ACC112 (cell line): ENCODE measurements around the gene GTF3C4.
"Not testable (repeated sequence)": the region's sequence is repeated elsewhere in the genome, so short reads cannot be mapped to it uniquely, and the experiment has no call there.

ENCODE experiments used
- H2AFZ ChIP-seq: fragments of 200-600 bp; sonication (generic); one replicate; pipeline ENCODE4 v1.6.0; 2017; ENCODE audit warnings: antibody characterized with exemption, low read length; ENCODE audit not compliant: unreplicated experiment
- H3K27ac ChIP-seq: fragments of 200-600 bp; sonication (generic); 2 replicates; pipeline ENCODE4 v1.5.1; 2014; ENCODE audit warnings: low read depth, mild to moderate bottlenecking, antibody characterized with exemption, low read length, moderate library complexity
- H3K27me3 ChIP-seq: fragments of 200-600 bp; sonication (generic); 2 replicates; pipeline ENCODE4 v1.6.1; 2014; ENCODE audit warnings: mild to moderate bottlenecking, antibody characterized with exemption, low read length, moderate library complexity, mixed read lengths; ENCODE audit not compliant: insufficient read depth
- H3K36me3 ChIP-seq: fragments of 200-600 bp; sonication (generic); 2 replicates; pipeline ENCODE4 v1.6.1; 2016; ENCODE audit warnings: mild to moderate bottlenecking, antibody characterized with exemption, low read length, moderate library complexity, mixed read lengths; ENCODE audit not compliant: insufficient read depth
- H3K4me1 ChIP-seq: fragments of 200-600 bp; sonication (generic); one replicate; pipeline ENCODE4 v1.6.1; 2016; ENCODE audit warnings: low read length, mixed read lengths; ENCODE audit not compliant: insufficient read depth, unreplicated experiment, control insufficient read depth
- H3K4me3 ChIP-seq: fragments of 200-600 bp; sonication (generic); 2 replicates; pipeline ENCODE4 v1.5.1; 2014; ENCODE audit warnings: mild to moderate bottlenecking, low read depth, low read length
- H3K79me2 ChIP-seq: fragments of 200-600 bp; sonication (generic); one replicate; pipeline ENCODE4 v1.6.0; 2016; ENCODE audit warnings: low read length; ENCODE audit not compliant: control insufficient read depth, unreplicated experiment, insufficient read depth

GTF3C4 gene

GRCh38 chr9:132712753-132713152 lies 42.5 kb downstream of the GTF3C4 start:
- Histone ChIP-seq H3K27me3 (peaks cover 31% of the 10 kb centered on the region), H3K4me3 (no peak overlapping the region), H2AFZ (no peak overlapping the region), H3K79me2 (no peaks in the 10 kb centered on the region), H3K4me1 (no peaks in the 10 kb centered on the region), H3K27ac (no peak overlapping the region), H3K36me3 (no peaks in the 10 kb centered on the region)

DNA sequence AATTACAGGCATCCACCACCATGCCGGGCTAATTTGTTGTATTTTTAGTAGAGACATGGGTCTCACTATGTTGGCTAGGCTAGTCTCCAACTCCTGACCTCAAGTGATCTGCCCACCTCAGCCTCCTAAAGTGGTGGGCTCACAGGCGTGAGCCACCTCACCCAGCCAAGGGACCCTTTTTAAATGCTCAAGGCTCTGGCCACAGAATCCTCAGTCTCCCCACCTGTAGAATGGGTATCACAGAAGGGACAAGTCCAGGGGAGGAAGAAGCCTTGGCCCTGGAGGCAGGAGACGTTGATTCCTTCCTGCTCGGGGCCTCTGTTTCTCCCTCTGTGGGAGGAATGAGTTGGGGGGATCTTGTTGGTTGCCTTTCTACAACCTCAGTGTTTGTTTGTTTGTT lies 45.7 kb downstream of the GTF3C4 start:
- H3K79me2 ChIP-seq, result no peaks in the 10 kb centered on the region
- peaks cover 33% of the 10 kb centered on the region; the same call in 1 of the 2 replicates for H3K27me3 ChIP-seq
- no peak overlapping the region for H3K27ac ChIP-seq
- H2AFZ ChIP-seq, result no peak overlapping the region
- no peak overlapping the region for H3K4me3 ChIP-seq
- no peaks in the 10 kb centered on the region for H3K36me3 ChIP-seq
- H3K4me1 ChIP-seq, result no peaks in the 10 kb centered on the region

GRCh38 chr9:132717326-132717945 lies 47.2 kb downstream of the GTF3C4 start:
- H3K36me3 ChIP-seq, result no peaks in the 10 kb centered on the region
- no peak overlapping the region for H3K4me3 ChIP-seq
- H3K79me2 ChIP-seq, result no peaks in the 10 kb centered on the region
- no peak overlapping the region for H3K27ac ChIP-seq
- H3K27me3 ChIP-seq, result peaks cover 38% of the 10 kb centered on the region; the same call in 1 of the 2 replicates
- H2AFZ ChIP-seq, result no peak overlapping the region
- H3K4me1 ChIP-seq, result no peaks in the 10 kb centered on the region

DNA sequence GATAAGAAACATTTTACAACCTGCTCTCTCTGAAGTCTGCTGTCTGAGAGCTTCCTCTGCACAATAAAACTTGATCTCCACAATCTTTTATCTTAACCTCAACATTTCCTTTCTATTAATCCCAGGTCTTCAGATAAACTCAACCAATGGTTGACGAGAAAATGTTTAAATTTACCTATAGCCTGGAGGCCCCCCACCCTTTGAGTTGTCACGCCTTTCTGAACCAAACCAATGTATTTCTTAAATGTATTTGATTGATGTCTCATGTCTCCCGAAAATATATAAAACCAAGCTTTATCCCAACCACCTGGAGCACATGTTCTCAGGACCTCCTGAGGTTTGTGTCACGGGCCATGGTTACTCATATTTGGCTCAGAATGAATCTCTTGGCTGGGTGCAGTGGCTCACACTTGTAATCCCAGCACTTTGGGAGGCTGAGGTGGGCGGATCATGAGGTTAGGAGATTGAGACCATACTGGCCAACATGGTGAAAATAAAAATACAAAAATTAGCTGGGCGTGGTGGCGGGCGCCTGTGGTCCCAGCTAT lies 48.2 kb downstream of the GTF3C4 start:
- peaks cover 48% of the 10 kb centered on the region for H3K27me3 ChIP-seq
- H3K79me2 ChIP-seq, H3K4me1 ChIP-seq, H2AFZ ChIP-seq, H3K36me3 ChIP-seq, H3K4me3 ChIP-seq, H3K27ac ChIP-seq: not testable (repeated sequence)

GRCh38 chr9:132721661-132722060 lies 51.4 kb downstream of the GTF3C4 start:
- Histone ChIP-seq H2AFZ (no peak overlapping the region), H3K79me2 (no peaks in the 10 kb centered on the region), H3K4me1 (no peaks in the 10 kb centered on the region), H3K4me3 (no peak overlapping the region), H3K27me3 (peaks cover 71% of the 10 kb centered on the region), H3K36me3 (no peaks in the 10 kb centered on the region), H3K27ac (no peak overlapping the region)

DNA sequence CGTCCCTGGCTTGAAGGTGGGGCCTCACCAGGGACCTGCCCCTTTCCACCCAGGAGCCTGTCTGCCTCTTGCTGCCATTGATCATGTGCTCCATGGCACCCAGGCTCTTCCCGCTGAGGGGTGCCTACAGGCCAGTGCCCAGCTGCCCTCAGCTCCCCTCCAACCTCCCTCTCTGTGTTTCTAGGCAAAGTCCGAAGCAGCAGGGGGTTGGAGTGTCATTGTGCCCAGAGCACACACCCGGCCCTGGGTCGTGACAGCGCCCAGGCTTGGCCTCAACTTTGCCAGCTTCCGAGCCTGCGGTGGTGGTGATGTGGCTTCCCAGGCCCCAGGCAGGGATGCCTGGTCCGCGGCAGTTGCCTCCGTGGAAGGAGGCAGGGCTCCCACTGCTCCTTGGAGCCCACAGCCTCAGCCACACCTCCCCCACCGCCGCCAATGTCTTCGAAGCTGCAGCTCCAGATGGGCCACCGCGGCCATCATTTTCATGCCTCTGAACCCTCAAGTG lies 52.4 kb downstream of the GTF3C4 start:
- peaks cover 74% of the 10 kb centered on the region for H3K27me3 ChIP-seq
- H2AFZ ChIP-seq, result no peak overlapping the region
- no peaks in the 10 kb centered on the region for H3K79me2 ChIP-seq
- H3K4me1 ChIP-seq, result no peaks in the 10 kb centered on the region
- no peak overlapping the region for H3K27ac ChIP-seq
- no peaks in the 10 kb centered on the region for H3K36me3 ChIP-seq
- no peak overlapping the region for H3K4me3 ChIP-seq

- no peak overlapping the region for H2AFZ ChIP-seq
- H3K36me3 ChIP-seq, result no peaks in the 10 kb centered on the region
- H3K27ac ChIP-seq, result no peak overlapping the region
- no peak overlapping the region for H3K4me3 ChIP-seq
- H3K79me2 ChIP-seq, result no peaks in the 10 kb centered on the region
- no peaks in the 10 kb centered on the region for H3K4me1 ChIP-seq
- peaks cover 75% of the 10 kb centered on the region for H3K27me3 ChIP-seq
Observed at GRCh38 chr9:132723809-132724208, 53.5 kb downstream of the GTF3C4 start.

- Histone ChIP-seq H3K4me1 (no peaks in the 10 kb centered on the region), H3K27ac (no peak overlapping the region), H3K27me3 (peaks cover 78% of the 10 kb centered on the region), H3K36me3 (no peaks in the 10 kb centered on the region), H2AFZ (no peak overlapping the region), H3K4me3 (no peak overlapping the region), H3K79me2 (no peaks in the 10 kb centered on the region)
Observed at GRCh38 chr9:132725306-132725705, 55.0 kb downstream of the GTF3C4 start.

GRCh38 chr9:132726576-132727130 lies 56.4 kb downstream of the GTF3C4 start:
- Histone ChIP-seq H3K36me3 (no peaks in the 10 kb centered on the region), H3K27ac (no peak overlapping the region), H3K4me3 (no peak overlapping the region), H3K27me3 (peaks cover 81% of the 10 kb centered on the region), H3K79me2 (no peaks in the 10 kb centered on the region), H3K4me1 (no peaks in the 10 kb centered on the region), H2AFZ (no peak overlapping the region)

DNA sequence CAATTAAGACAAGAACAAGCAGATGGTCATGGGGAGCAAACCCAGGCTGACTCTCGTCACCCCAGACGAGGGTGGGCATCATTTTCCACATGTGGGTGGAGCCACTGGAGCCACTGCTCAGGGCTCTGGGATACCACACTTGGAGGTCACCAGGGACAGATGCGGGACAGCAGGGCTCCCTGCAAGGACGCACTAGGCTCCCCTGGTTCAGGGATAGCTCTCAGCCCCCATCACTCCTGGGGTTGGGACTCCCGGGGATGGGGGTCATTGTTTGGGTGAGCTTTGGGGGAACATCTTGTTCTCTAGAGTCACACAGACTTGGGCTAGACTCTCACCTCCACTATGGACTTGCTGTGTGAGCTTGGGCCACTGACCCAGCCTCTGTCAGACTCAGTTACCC lies 57.8 kb downstream of the GTF3C4 start:
- H3K79me2 ChIP-seq, result no peaks in the 10 kb centered on the region
- no peak overlapping the region for H3K27ac ChIP-seq
- H3K27me3 ChIP-seq, result peaks cover 75% of the 10 kb centered on the region
- no peak overlapping the region for H2AFZ ChIP-seq
- H3K4me1 ChIP-seq, result no peaks in the 10 kb centered on the region
- no peaks in the 10 kb centered on the region for H3K36me3 ChIP-seq
- H3K4me3 ChIP-seq, result no peak overlapping the region

DNA sequence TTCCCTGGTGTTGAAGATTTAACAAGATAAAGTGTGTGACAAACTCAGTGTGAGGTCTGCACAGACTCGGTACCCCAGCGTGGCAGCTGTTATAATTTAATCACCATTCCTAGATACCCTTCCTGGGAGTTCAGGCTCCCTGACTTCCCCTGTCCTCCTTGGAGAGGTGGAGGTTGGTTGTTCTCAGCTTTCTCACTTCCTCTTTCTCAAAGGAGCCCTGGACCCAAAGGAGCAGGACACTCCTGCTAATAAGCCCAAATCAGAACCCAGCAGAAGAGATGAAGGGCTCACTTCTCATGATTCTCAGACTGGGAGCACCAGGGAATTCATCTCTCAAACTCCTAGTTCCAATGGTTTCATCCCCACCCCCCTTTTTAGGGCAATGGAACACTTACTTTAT lies 58.2 kb downstream of the GTF3C4 start:
- H3K4me3 ChIP-seq, result no peak overlapping the region
- no peaks in the 10 kb centered on the region for H3K79me2 ChIP-seq
- peaks cover 75% of the 10 kb centered on the region for H3K27me3 ChIP-seq
- H3K36me3 ChIP-seq, result no peaks in the 10 kb centered on the region
- no peak overlapping the region for H3K27ac ChIP-seq
- H3K4me1 ChIP-seq, result no peaks in the 10 kb centered on the region
- H2AFZ ChIP-seq, result no peak overlapping the region
